GM19324 (cell line): ENCODE measurements around the gene TSFM.

Experiments used
- ATAC-seq: cut with Tn5 transposase; IDR thresholded peaks from one replicate; pipeline ENCODE4 v1.9.1; 2021; ENCODE audit warnings: mild to moderate bottlenecking, moderate library complexity; ENCODE audit not compliant: unreplicated experiment, low FRiP score

TSFM gene

DNA sequence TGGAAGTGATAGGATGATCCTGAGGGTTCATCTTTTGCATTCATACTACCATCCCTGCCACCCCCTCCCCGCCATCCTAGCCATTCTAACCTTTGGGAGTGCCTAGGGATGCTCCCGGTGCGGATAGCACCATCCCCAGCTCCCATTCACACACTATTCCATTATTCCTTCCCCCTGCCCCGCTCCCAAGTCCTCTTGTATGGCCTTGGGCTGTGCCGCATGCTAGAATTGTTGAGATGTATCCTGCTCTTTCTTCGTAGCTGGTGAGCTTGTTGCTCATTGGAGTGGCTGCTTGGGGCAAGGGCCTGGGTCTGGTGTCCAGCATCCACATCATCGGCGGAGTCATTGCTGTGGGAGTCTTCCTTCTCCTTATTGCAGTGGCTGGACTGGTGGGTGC lies 37.1 kb upstream of the TSFM start:
- ATAC-seq, result no peak

- ATAC-seq, result no peak
These were observed 36.6 kb upstream of the TSFM start for GRCh38 chr12:57746025-57746424.

- no peak for ATAC-seq
These were observed 33.5 kb upstream of the TSFM start for GRCh38 chr12:57749061-57749460.

- ATAC-seq, result no peak
These were observed 31.8 kb upstream of the TSFM start for GRCh38 chr12:57750561-57751431.

GRCh38 chr12:57751432-57751787 lies 31.2 kb upstream of the TSFM start:
- no peak for ATAC-seq

- peak; percentile 81 for ATAC-seq
These were observed 30.6 kb upstream of the TSFM start, which contains the start of gene CDK4 for GRCh38 chr12:57751788-57752667. CDK4 (minus strand) TSS chr12:57752310; CDS start chr12:57751717, 593 bp downstream.

DNA sequence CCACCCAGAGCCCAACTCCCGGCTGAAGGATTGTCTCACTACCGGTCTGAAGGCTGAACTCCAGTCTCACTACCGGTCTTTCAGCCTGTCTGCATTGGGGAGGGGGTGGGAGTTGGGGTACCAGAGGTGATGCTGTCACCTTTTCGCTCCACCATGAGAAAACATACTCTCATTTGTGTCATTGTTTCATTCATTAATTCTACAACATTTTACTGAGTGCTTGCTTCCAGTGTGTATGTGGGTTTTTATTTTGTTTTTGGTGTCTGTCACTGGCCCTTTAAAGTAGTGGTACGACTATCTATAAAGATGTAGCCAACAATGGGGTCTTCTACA lies 30.0 kb upstream of the TSFM start:
- ATAC-seq, result no peak

- ATAC-seq, result no peak
These were observed 28.7 kb upstream of the TSFM start for GRCh38 chr12:57753756-57754337.

- ATAC-seq, result peak; percentile 36
These were observed 28.0 kb upstream of the TSFM start, which contains the start of gene MARCHF9 for GRCh38 chr12:57754411-57755193. MARCHF9 (plus strand) TSS chr12:57755103; CDS start chr12:57755529, 426 bp downstream.

DNA sequence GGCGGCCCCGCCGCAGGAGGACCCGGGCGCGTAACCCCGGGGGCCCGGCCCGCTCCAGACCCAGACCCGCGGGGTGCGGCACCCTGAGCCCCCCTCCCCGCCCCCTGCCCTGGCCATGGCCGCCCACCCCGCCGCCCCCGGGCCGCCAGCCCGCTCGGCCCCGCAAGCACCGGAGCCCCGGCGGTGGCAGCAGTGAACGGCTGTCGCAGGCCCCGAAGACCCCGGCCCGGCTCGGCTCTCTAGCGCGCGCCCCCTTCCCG lies 27.5 kb upstream of the TSFM start:
- no peak for ATAC-seq

GRCh38 chr12:57755454-57756372 lies 26.9 kb upstream of the TSFM start:
- ATAC-seq, result no peak

- ATAC-seq, result no peak
These were observed 25.9 kb upstream of the TSFM start for GRCh38 chr12:57756406-57757341.

DNA sequence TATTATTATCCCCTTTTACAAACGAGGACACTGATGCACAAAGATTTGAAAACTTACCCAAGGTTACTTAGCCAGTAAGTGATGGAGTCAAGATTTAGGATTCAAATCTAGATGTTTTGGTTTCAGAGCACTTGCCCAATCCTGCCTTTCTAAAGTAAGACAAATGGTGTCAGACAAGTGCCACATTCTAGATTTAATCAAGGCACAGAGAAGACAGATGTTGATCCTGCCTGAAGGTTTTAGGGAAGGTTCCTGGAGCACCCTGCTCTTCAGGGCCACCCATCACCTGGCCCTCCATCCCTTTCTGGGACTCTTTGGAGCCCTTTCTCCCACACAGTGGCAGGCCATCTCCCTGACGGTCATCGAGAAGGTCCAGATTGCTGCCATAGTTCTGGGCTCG lies 24.8 kb upstream of the TSFM start:
- no peak for ATAC-seq

GRCh38 chr12:57758552-57759359 lies 23.8 kb upstream of the TSFM start:
- ATAC-seq, result no peak

GRCh38 chr12:57759360-57759980 lies 23.1 kb upstream of the TSFM start:
- no peak for ATAC-seq

GRCh38 chr12:57760347-57760982 lies 22.1 kb upstream of the TSFM start:
- no peak for ATAC-seq
